Activated gamma-delta T cell (primary cell): Measurements from ENCODE around the gene DGKG.

Source experiments
- DNase-seq: peaks from one replicate; lab custom pipeline; 2025; lab: John Stamatoyannopoulos, UW
- total RNA-seq, 2 donors: gene quantifications; one replicate each; lab custom pipeline; 2026; lab: John Stamatoyannopoulos, UW

The DGKG gene
- total RNA-seq: 0.05 to 0.09 reads per million in 2 donors

DNA sequence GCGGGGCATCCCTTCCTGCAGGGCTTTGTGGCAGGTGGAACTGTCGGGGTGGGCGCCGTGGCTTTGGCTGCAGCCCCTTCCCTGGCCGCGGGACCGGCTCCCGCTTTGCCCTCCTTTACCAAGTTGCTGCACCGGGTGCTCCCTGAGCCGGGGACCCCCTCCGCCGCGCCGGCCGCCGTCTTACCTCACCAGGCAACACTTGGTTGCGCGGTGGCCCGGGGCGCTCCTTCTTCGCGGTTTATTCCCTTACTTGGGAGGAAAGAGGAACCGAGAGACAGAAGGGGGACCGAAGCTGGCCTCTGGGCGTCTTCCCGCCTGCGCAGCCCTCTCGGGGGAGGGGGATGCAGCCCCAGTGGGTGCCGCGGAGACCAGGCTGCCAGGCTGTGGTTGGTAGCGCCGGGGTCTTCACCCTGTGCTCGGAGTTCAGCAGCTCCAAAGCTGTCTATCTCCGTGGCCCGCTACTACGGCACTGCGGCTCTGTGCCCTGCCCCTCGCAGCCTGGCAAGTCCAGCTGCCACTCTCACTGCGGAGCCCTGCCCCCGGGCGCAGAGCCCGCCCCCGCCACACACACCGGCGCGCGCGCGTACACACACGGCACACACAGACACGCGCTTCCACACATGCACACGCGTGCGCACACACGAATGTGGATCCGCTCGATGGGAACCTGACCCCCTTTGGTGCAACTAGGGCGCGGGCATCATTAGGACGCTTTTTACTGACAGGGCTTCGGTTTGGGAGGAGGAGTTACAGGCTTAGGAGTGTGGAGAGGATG lies at the start of gene DGKG:
Gene DGKG, minus strand, starts transcription at position 473 of the 775 bp plus-strand sequence. CDS start 41,775 bp downstream, outside the sequence.
- DNase-seq: no peak

DNA sequence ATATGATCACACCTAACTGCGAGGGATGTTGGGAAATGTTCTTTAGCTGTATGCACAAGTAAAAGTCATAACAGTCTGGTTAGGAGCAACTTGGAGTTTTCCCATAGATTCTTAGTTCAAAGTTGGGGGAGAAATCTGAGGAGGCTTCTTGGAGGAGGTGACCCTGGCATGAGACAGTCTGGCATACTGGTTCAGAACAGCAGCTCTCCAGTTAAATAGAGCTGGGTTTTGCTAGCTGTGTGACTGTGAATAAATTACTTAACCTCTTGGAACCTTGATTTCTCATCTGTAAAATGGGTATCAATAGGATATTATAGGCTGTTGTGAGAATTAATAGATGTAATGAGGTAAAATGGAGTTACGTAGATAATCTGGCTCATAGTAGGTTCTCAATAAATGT lies 49.1 kb upstream of the DGKG start:
- no peak for DNase-seq

GRCh38 chr3:186406669-186407635 lies 44.9 kb upstream of the DGKG start:
- DNase-seq: no peak

- DNase-seq: no peak
Observed at GRCh38 chr3:186401556-186401955, 39.5 kb upstream of the DGKG start.

- no peak for DNase-seq
Observed at GRCh38 chr3:186400662-186401061, 38.6 kb upstream of the DGKG start.

DNA sequence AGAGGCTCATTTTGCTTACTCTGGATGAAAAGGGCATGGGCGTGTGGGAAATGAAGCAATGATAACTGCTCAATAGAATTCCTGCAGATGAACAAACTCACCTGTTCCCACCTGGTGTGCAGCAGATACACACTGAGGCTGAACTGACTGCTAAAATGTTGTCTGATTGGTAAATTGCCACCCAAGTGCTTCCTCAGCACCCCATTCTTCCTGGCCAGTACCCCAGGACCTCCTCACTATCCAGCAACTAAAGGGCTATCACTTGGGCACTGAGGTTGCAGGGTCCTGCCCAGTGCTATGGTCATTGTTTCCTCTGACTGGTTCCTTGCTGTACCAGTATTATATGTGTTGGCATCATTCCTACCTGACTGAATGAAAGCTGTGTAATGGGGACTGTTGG lies 38.0 kb upstream of the DGKG start:
- DNase-seq: no peak

- DNase-seq: no peak
Observed at GRCh38 chr3:186394566-186395217, 32.7 kb upstream of the DGKG start.

- no peak for DNase-seq
Observed at GRCh38 chr3:186386883-186387560, 25.0 kb upstream of the DGKG start.

GRCh38 chr3:186385856-186386602 lies 24.0 kb upstream of the DGKG start:
- DNase-seq: no peak

DNA sequence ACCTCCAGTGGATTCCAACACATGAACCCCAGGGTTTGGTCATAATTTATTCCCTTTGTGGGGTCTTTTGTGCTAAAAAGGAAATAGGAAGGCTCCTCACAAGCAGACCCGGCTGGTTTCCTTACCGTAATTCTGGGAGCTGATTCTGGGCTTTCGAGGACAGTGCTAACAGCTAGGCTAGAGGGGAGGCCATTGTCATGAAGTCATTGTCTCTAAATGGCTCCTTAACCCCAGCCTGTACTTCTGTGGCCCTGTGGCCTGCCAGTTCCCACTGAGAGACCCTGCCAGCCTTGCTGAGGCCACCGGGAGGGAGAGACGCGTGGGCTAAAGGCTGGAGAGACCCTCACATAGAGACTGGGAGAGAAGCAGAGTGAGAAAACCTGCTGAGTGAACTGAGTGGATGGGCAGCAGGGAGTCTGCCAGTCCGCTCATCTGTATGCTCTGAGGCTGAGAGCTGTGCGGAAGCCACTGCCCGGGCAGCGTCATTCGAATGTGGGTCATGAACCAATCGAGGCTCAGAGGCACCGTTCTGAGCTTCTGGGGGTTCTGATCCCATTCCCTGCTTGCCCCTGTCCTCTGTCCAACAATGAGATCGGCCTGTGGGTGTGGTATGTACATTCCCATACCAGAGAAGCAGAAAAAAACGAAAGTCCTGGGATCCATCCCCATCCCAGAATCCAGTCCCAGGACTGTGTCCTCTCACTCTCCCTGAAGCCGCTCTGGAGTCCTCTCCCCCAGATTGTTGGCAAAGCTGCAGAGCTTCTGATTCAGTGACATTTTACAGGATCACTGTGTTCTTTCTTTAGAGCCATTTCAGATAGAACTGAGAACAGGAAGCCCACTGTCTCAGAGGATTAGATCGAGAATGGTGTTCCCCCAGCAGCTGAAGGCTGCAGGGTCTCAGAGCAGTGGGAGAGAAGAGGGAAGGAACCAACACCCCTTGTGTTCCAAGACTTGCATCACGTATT lies 21.3 kb upstream of the DGKG start:
- DNase-seq: no peak

GRCh38 chr3:186382217-186382885 lies 20.3 kb upstream of the DGKG start:
- no peak for DNase-seq

- no peak for DNase-seq
Observed at GRCh38 chr3:186381424-186382216, 19.6 kb upstream of the DGKG start.

DNA sequence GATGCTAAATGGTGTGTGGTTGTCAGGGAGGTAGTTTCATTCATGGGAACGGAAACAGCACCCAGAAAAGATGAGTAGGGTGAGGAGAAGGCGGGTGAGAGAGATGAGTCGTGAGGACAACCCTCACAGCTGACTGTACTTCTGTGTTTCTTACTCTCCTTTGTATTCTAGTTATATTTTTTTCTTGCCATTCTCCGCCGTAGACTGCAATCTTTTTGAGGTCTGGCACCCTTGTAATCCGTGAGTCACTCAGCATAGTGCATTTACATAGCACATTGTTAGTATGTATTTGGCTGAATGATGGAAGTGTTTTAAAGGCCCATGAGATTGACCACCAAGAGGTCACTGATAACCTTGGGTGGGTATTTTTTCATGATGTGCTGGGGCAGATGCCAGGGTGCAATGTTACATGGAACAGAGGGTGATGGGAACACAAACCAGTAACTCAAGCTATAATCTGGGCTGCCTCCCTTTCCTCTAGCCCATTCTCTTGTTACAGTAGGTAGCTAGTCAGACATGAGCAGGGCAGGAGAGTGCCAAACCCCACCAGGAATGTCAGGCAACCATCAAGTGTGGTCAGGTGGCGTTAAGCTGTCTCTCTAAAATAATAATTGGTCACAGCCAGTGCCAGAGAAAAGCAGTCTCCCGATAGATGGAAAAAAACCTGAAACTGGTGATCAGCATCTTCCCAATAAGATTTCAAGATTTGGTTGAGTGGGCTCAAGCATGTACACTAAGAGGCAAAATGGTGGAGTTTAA lies 18.8 kb upstream of the DGKG start:
- no peak for DNase-seq

- DNase-seq: no peak
Observed at GRCh38 chr3:186375443-186375842, 13.4 kb upstream of the DGKG start.

DNA sequence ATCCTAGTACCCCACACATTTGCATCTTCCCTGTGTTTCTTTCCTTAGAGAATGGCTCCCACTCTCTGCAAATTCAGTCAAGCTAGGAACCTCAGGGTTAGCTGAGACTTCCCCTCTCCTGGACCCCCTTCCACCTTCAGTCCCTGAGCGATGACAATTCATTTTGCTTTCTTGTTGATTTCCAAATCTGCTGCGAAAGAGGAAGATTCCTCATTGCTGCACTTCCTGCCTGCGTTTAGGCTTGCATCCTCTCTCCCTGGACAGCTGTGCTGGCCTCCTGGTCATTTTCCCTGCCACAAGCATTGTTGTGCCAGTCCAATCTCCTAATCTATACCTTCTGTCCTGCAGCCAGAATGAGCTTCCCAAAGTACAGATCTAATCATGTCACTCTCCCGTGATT lies 12.3 kb upstream of the DGKG start:
- no peak for DNase-seq

DNA sequence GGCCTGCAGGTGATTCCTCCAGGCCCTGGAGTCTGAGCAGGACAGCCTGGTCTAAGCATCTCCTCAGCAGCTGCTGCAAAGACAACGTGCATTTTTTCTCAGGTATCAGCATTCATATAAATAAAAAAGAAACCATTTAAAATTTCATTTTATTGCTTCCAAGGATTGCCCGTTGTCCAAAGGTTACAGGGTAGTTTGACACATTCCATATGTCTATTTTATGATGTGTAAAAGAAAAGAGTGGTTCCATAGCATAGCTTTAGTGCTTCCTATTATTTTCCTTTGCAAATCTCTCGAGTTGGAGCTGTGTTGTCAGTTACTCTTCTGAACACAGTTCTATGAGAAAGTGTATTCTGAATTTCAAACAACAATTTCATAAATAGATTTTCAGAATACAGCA lies 7.2 kb upstream of the DGKG start:
- no peak for DNase-seq

DNA sequence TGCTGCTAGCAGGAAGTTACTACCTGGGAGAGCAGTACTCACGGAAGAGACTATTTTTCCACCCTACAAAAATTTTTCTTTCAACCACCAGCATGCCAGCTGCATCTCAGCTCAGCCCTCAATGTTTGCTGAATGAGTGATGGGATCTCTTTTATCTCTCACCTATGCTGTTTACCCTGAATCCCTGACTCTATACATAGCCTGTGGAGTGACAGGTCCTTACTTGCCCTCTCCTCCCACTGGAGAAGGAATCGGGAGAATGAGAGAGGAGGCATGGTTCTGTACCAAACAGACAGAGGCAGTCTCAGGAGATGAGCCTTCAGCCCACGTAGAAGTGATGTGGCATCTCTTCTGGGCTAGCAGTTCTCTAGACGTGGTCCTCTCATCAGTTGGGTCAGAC lies 6.7 kb upstream of the DGKG start:
- DNase-seq: no peak

DNA sequence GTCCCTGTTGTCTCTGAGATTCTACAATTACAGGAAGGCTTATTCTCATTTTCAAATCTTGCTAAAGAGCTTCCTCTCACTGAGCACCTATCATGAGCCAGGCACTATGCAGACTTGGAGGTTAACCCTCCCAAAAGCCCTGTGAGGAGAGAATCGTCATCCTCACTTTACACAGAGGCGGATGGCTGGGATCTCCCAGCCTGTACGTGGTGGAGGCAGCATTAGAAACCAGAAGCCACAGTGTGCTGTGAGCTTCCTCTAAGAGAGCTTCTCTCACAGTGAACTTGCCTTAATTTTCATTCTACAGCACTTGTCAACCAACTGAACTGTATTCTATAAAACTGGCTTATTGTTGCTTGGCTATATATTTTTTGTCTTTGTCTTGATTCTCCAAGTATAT lies 6.1 kb upstream of the DGKG start:
- no peak for DNase-seq
